Measurements from ENCODE around the gene RIN3.

DNA sequence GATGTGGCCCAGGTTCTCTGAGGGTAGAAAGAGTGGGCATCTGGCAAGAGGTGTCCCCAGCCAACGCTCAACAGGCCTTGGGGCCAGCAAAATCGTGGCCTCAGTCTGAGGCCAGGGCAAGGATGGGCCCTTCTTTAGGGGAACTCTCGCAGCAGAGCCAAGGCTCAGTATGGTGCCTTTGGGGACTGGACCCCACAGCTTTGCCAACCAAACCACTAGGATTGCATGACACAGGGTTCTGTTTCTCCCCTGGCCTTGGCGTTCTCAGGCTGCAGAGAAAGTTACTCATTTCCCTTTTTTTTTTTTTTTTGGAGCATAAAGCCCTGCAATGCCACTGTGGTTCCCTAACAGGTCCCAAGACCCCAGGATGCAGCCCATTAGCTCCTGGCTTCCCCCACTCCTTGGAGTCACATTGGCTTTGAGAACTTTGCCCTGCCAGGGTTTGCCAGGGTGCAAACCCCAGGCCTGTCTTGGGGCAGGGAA is 134.3 kb downstream of the RIN3 start:
- TF ChIP-seq, protein P1, sequence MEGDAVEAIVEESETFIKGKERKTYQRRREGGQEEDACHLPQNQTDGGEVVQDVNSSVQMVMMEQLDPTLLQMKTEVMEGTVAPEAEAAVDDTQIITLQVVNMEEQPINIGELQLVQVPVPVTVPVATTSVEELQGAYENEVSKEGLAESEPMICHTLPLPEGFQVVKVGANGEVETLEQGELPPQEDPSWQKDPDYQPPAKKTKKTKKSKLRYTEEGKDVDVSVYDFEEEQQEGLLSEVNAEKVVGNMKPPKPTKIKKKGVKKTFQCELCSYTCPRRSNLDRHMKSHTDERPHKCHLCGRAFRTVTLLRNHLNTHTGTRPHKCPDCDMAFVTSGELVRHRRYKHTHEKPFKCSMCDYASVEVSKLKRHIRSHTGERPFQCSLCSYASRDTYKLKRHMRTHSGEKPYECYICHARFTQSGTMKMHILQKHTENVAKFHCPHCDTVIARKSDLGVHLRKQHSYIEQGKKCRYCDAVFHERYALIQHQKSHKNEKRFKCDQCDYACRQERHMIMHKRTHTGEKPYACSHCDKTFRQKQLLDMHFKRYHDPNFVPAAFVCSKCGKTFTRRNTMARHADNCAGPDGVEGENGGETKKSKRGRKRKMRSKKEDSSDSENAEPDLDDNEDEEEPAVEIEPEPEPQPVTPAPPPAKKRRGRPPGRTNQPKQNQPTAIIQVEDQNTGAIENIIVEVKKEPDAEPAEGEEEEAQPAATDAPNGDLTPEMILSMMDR (conservative IDR thresholded peaks at IDR 0.05; ENCODE audit: low read depth, low read length): no peak
- TF ChIP-seq EZH2 (IDR thresholded peaks at IDR 0.05; ENCODE audit: borderline replicate concordance, low read depth, low read length, poor library complexity, severe bottlenecking): no peak
